HG02870 (cell line): ENCODE measurements around the gene CCDC183.
"Not testable (repeated sequence)": the region's sequence is repeated elsewhere in the genome, so short reads cannot be mapped to it uniquely, and the experiment has no call there.

Experiments used
- ATAC-seq: cut with Tn5 transposase; IDR thresholded peaks from one replicate; pipeline ENCODE4 v1.9.1; 2021; ENCODE audit warnings: mild to moderate bottlenecking, moderate library complexity; ENCODE audit not compliant: unreplicated experiment

CCDC183 gene

GRCh38 chr9:136823136-136824046 lies 27.3 kb downstream of the CCDC183 start:
- no peak for ATAC-seq

GRCh38 chr9:136824496-136825225 lies 28.5 kb downstream of the CCDC183 start:
- ATAC-seq: no peak

GRCh38 chr9:136825295-136826187 lies 29.4 kb downstream of the CCDC183 start:
- ATAC-seq: no peak

- no peak for ATAC-seq
Observed at GRCh38 chr9:136826188-136826541, 30.0 kb downstream of the CCDC183 start.

- no peak for ATAC-seq
Observed at GRCh38 chr9:136826703-136827582, 30.8 kb downstream of the CCDC183 start.

GRCh38 chr9:136827794-136828473 lies 31.8 kb downstream of the CCDC183 start:
- ATAC-seq: no peak

GRCh38 chr9:136828474-136829140 lies 32.5 kb downstream of the CCDC183 start:
- no peak for ATAC-seq

GRCh38 chr9:136829412-136829811 lies 33.3 kb downstream of the CCDC183 start:
- ATAC-seq: no peak

DNA sequence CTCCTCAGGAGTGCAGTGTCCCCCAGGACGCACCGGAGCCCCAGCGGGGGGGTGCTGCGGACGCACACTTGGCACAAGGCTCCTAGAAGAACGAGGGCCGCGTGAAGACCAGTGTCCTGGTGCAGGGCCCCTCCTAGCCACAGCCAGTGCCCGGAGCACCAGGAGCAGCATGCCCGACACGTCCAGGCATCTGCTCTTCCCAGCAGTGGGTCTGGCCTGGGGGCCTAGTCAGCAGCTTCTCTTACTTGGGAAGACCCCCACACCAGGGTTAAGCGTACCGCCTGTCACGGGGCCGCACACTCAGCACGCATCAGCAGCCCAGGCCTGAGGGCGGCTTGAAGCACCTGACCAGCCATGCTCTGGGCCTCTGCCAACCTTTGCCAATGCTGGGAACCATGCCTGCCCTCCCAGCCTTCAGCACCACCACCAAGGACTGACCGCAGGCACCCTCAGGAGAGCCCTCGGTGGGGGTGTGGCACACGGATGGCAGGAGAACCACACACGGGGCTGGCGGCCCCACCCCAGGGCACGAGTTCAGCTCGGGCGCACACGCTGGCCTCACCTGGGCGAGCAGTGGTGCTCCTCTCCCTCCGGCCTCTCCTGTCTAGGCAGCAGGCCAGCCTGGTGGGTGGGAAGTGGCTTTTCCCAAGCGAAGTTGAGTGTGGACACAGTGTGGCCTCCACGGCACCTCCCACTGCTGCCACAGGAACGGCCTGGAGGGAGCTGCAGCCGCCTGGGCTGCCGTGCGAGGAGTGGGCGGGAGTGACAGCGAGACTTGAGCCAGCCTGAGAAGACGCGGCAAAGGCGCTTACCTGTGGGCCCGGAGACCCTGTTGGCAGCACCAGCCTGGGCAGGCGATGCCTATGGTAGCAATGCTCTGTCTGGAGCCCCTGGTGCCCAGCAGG lies 34.1 kb downstream of the CCDC183 start:
- no peak for ATAC-seq

GRCh38 chr9:136831002-136831719 lies 35.0 kb downstream of the CCDC183 start:
- ATAC-seq: no peak

GRCh38 chr9:136831720-136832104 lies 35.6 kb downstream of the CCDC183 start:
- ATAC-seq: no peak

DNA sequence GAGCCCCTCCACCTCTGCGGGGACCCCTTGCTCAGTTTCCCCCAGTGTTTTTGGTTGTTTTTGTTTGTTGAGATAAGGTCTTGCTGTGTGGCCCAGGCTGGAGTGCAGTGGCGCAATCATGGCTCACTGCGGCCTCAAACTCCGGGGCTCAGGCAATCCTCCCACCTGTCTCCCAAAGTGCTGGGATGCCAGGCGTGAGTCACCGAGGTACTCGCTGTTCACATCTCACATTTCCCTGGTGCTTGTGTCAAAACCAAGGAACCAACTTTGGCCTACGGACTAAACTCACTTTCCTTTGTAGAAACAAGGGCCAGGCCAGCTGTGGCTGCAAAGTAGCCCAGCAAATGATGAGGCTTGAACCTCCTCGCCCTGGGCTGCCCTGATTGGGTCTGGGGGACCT lies 36.4 kb downstream of the CCDC183 start:
- no peak for ATAC-seq

DNA sequence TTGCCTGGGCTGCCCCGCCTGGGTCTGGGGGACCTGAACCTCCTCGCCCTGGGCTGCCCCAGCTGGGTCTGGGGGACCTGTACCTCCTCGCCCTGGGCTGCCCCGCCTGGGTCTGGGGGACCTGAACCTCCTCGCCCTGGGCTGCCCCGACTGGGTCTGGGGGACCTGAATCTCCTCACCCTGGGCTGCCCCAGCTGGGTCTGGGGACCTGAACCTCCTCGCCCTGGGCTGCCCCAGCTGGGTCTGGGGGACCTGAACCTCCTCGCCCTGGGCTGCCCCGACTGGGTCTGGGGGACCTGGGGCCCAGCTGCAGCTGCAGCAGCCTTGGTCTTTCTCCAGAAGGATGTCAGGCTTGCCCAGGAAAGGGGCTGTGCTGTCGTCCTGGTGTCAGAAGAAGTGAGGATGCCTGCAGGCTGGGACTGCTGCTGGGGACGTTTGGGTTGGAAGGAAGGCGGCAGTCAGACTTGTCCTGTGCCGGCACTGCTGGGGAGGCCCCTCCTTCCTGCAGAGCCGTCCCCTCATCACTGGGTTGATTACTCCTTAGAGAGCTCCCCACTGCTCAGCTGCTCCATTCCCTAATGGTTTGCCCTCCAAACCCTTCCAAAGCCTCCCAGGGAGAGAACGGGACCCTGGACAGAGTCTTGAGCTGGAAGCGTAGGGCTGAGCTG lies 37.4 kb downstream of the CCDC183 start:
- ATAC-seq: not testable (repeated sequence)

DNA sequence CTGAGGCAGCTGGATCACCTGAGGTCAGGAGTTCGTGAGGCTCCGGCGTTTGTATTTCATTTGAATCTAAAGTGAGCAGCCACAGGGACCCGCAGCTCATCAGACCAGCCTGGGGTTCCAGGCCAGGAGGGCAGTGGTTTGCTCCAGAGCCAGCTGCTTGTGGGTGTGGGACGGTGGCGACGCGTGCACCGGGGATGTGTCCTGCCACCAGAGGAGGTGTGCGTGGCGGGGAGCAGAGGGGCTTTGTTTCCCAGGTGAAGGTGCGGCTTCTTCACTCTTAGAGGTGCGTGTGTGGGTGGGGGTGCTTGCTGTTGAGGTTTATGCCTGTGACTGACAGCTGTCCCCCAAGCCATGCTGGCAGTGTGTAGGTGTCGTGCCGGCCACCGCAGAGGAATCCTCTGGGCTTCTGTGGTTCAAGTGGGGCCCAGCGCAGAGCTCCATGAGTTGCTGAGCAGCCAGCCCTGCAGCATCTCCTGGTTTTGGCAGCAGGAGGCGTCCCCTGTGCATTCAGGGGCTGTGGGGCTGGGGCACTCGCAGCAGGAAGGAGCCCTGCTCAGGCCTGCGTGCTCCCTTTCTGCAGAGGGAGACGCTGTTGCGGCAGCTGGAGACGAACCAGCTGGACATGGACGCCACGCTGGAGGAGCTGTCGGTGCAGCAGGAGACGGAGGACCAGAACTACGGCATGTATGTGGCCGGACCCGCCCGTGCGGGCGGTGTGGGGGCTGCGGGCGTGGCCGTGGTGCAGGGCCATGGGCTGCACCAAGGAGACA lies 39.2 kb downstream of the CCDC183 start:
- ATAC-seq: no peak

GRCh38 chr9:136835932-136836904 lies 40.1 kb downstream of the CCDC183 start:
- no peak for ATAC-seq
